Activated T-helper 1 cell treated with anti-CD3 and anti-CD28 coated beads, Interleukin-12 subunit alpha, Interleukin-12 subunit beta, Interleukin-2, Interleukin-4 antibody, amounts not matched to agents 30 ng/mL and 10 ng/mL and 1 ng/mL, durations not matched to agents 14 hours and 24 hours and 36 hours (primary cell): ENCODE results near the gene TBC1D5. TPM values are rescaled to one million over a fixed set of nuclear protein-coding genes. Genes with fewer than 3 reads are reported as not detected.
"Not testable (repeated sequence)": the region's sequence is repeated elsewhere in the genome, so short reads cannot be mapped to it uniquely, and the experiment has no call there.

Source experiments
- DNase-seq: peaks from one replicate; pipeline ENCODE4 v3.0.0; 2021; ENCODE audit warnings: low spot score
- H3K27ac Mint-ChIP-seq: one replicate; pipeline ENCODE4 v1.8.0; 2021; ENCODE audit warnings: mild to moderate bottlenecking, mixed read lengths
- H3K27me3 Mint-ChIP-seq: one replicate; pipeline ENCODE4 v1.8.0; 2022; ENCODE audit warnings: mild to moderate bottlenecking, moderate library complexity, mixed read lengths; ENCODE audit not compliant: insufficient read depth
- H3K36me3 Mint-ChIP-seq: one replicate; pipeline ENCODE4 v1.8.0; 2021; ENCODE audit warnings: low read depth, mixed read lengths
- H3K4me1 Mint-ChIP-seq: one replicate; pipeline ENCODE4 v1.8.0; 2021; ENCODE audit warnings: low read depth, mixed read lengths
- H3K4me3 Mint-ChIP-seq: one replicate; pipeline ENCODE4 v1.8.0; 2021; ENCODE audit warnings: mild to moderate bottlenecking, moderate library complexity, mixed read lengths
- H3K9me3 Mint-ChIP-seq: one replicate; pipeline ENCODE4 v1.8.0; 2021; ENCODE audit warnings: mixed read lengths
- intact Hi-C: fragments of 100-400 bp; cut with micrococcal nuclease; formaldehyde crosslinking; loops from one replicate; pipeline ENCODE4 v1.15.1; 2024
- total RNA-seq: library from RNA; stranded (reverse); gene quantifications from 2 replicates; pipeline ENCODE4 v1.2.3, GENCODE V29; 2022

Gene TBC1D5
- total RNA-seq, 1 donor from 2014 or later = 31.4 TPM

DNA sequence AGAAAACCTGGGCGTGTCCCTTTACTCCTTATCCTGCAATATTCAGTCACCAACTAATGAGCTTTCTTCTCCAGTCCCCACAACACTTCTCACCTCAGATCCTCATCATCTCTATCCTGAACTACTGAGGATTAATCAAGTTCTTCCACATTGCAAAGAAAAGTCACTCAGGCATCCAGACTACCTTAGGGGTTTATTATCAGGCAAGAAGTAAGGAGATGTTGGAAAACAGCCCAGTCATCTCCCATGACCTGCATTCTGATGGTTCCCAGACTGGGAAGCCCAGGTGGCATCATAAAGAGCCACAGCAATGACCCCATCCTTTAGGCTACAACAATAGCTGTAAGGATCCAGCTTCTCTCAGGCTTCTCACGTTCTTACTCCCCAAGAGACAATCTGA, 3.5 kb upstream of the TBC1D5 start:
- Mint-ChIP-seq H3K4me1 (peaks cover 53% of the 10 kb centered on the region), H3K27me3 (peaks cover 2% of the 10 kb centered on the region), H3K27ac (no peak overlapping the region), H3K4me3 (no peak overlapping the region), H3K36me3 (peaks cover 2% of the 10 kb centered on the region), H3K9me3 (no peaks in the 10 kb centered on the region)
- intact Hi-C loops = loop anchor here (10.0 kb wide), 2 partner anchors 721 to 1481 kb away; partner anchors contain the start of genes DPH3 and OXNAD1
- no peak for DNase-seq

DNA sequence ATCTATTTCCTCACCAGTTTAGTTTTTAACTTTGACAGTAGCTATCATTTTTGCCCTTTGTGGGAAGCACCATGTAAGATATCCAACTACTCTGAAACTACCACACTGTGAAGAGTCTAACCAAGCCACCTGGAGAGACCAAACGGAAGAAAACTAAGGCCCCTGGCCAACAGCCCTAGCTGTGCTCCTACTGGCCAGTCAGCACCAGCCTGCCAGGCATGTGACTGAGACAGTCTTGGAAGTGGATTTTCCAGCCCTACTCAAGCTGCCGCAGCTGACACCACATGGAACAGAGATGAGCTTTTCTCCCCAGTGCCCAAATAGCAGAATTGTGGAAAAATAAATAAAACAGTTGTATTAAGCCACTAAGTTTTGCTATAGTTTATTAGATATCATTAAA, 2.9 kb upstream of the TBC1D5 start:
- H3K4me3 Mint-ChIP-seq = no peak overlapping the region
- peaks cover 3% of the 10 kb centered on the region for H3K36me3 Mint-ChIP-seq
- H3K4me1 Mint-ChIP-seq = peaks cover 59% of the 10 kb centered on the region
- H3K27me3 Mint-ChIP-seq = peaks cover 2% of the 10 kb centered on the region
- H3K27ac Mint-ChIP-seq = no peak overlapping the region
- DNase-seq = no peak
- H3K9me3 Mint-ChIP-seq = no peaks in the 10 kb centered on the region
- intact Hi-C loops = loop anchor here (10.0 kb wide), 2 partner anchors 720 to 1480 kb away; partner anchors contain the start of genes DPH3 and OXNAD1

DNA sequence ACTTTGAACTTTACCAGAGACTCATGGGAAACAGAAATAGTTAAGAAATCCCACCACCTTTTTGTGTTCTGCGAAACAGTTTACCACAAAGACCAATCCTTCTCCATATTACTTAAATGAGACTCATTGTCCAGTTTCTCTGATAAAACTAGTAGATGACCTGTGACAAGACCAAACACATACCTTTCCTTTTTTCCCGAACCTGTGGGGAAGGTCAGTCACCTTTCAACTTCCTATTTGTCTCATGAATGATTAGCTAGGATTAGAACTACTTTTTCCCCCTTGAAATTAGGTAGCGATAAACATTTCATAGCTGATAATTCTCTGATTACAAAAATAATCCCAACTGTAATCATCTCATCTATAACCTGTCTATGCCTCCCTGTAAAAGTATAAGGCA, 2.3 kb upstream of the TBC1D5 start:
- Mint-ChIP-seq H3K4me3 (peak overlapping the region; percentile 35), H3K9me3 (no peaks in the 10 kb centered on the region), H3K4me1 (peaks cover 55% of the 10 kb centered on the region), H3K27me3 (peaks cover 2% of the 10 kb centered on the region), H3K36me3 (peaks cover 3% of the 10 kb centered on the region), H3K27ac (no peak overlapping the region)
- no peak for DNase-seq
- intact Hi-C loops = loop anchor here (5.0 to 10.0 kb wide), 6 partner anchors 167 to 1480 kb away; partner anchors contain the start of genes DPH3 and OXNAD1

DNA sequence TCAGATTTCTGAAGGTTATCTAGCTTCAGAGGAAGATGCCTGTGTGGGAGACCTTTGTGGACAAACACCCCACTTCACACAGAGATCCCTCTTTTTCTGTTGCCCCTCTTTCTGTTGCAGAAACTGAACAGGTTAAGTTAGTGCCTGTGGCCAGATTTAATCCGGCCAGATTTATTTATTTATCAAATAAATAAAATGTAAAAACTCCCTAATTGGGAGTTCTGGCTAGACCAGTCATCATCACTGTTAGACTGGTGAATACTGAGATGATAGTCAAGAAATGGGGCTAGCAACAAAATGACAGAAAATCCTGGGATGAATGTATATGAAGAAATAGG, 1.2 kb upstream of the TBC1D5 start:
- peaks cover 2% of the 10 kb centered on the region for H3K27me3 Mint-ChIP-seq
- intact Hi-C loops = loop anchor here (2.0 to 10.0 kb wide), 12 partner anchors 65 to 1885 kb away; partner anchors contain the start of genes DPH3, OXNAD1 and RFTN1
- peak overlapping the region; percentile 87 for H3K27ac Mint-ChIP-seq
- peaks cover 9% of the 10 kb centered on the region for H3K36me3 Mint-ChIP-seq
- peak overlapping the region; percentile 92 for H3K4me3 Mint-ChIP-seq
- H3K9me3 Mint-ChIP-seq = no peaks in the 10 kb centered on the region
- H3K4me1 Mint-ChIP-seq = peaks cover 55% of the 10 kb centered on the region
- no peak for DNase-seq

DNA sequence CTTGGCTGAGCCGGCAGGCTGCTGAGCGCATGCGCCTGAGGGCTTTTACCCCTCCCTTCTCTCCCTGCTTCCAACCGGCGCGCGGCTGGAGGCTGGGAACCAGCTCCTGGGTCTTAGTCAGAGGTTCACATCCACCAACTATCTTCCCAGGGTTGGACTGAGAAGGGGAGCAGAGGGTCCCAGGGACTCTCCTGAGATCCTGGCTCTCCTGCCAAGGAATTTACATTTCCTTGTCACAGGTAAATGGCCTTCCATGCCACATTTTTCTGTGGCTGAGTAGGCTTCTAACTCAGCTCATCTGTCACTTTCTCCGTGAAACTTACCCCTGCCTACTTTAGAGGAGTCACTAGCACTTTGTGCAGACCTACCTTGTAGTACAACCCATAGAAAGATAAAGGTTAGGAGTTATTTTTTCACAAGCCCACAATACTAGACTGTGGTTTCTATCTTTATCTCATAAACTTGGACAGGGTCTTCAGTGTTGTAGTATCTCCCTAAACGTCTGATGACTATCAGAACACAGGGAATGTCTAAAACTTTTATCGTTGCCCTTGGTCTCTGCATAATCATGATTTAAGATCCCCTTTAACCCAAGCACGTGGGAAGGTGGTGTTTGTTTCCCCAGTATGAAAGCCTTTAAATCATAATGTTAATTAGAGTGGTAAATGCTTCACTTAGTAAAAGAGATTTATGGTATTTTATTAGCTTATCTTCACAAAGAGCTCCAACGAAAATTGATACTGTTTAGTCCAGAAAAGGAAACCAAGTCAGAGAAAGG, 638 bp upstream of the TBC1D5 start:
- Mint-ChIP-seq H3K9me3 (no peaks in the 10 kb centered on the region), H3K36me3 (peaks cover 9% of the 10 kb centered on the region), H3K27me3 (peaks cover 2% of the 10 kb centered on the region), H3K4me1 (peaks cover 55% of the 10 kb centered on the region), H3K27ac (peak overlapping the region; percentile 97), H3K4me3 (peak overlapping the region; percentile 92)
- intact Hi-C loops = loop anchor here (1.0 to 10.0 kb wide), 15 partner anchors 31 to 1884 kb away; partner anchors contain the start of genes DPH3, OXNAD1 and RFTN1
- no peak for DNase-seq

DNA sequence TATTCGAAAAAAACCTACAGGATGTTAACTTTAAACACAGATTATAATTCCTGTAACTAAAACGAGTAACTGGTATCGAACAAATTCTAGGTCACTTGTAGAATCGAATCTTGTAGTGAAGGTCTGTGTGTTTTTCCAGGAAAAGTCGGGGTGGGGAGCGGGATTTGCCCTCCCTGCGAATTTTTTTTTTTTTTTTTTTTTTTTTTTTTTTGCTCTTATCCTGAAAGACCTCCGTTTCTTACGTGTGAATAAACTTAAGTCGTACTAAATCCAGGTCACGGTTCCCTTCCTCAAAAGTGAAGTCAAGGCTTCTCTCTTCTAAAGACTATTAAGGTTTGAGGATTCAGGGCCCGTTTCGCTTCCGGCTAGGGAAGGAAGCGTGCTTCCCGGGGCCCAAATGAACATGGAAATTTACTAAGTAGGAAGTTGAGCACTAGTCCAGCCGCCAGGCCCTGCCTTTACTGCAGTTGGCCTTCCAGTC, 770 bp downstream of the TBC1D5 start:
- Mint-ChIP-seq H3K4me1 (peaks cover 55% of the 10 kb centered on the region), H3K4me3 (peak overlapping the region; percentile 92), H3K36me3 (peaks cover 13% of the 10 kb centered on the region), H3K27me3 (peaks cover 2% of the 10 kb centered on the region), H3K27ac (peak overlapping the region; percentile 82), H3K9me3 (no peaks in the 10 kb centered on the region)
- intact Hi-C loops = loop anchor here (1.0 to 10.0 kb wide), 15 partner anchors 33 to 1883 kb away; partner anchors contain the start of genes DPH3, OXNAD1 and RFTN1
- no peak for DNase-seq

DNA sequence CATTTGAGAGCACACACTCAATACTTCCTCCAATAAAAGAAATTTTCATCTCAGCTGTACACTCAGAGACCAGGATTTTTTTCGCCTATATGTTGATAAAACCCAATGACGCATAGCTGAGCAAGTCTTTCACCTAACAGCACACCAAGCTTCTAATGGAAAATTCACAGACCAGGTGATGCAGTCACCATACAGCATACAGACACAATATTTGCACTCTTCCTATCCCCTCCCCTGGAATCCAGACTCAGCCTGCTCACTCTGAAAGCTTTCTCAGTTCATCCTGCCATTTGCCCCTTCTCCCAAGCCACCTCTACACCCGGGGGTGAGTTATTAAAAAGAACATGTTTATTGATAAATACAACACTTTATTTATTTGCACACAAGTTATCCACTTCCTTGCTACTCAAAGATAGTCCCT, 1.7 kb downstream of the TBC1D5 start:
- Mint-ChIP-seq H3K4me1 (peaks cover 55% of the 10 kb centered on the region), H3K9me3 (no peaks in the 10 kb centered on the region), H3K27me3 (peaks cover 2% of the 10 kb centered on the region), H3K27ac (peak overlapping the region; percentile 82), H3K4me3 (peak overlapping the region; percentile 92), H3K36me3 (peaks cover 13% of the 10 kb centered on the region)
- DNase-seq = no peak
- intact Hi-C loops = loop anchor here (5.0 to 10.0 kb wide), 6 partner anchors 163 to 1476 kb away; partner anchors contain the start of genes DPH3 and OXNAD1

DNA sequence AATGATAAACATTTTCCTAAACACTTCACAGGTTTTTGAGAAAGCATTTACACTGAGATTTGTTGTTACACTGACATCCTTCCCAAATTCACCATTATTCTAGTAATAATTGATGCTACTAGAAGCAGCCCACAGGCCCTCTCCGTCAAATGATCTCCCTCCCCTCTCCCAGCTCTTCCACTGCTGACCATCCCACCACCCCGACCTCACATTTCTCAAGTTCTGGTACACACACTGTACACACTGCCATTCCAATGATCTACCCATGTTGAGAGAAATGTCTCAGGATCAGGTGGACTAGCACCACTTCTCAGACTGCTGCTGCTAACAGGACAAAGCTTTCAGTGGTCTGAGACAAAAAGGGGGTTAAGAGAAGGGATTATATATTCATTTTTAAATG, 3.5 kb downstream of the TBC1D5 start:
- H3K4me1 Mint-ChIP-seq = peaks cover 46% of the 10 kb centered on the region
- no peaks in the 10 kb centered on the region for H3K9me3 Mint-ChIP-seq
- no peaks in the 10 kb centered on the region for H3K27me3 Mint-ChIP-seq
- H3K4me3 Mint-ChIP-seq = no peak overlapping the region
- no peak for DNase-seq
- no peak overlapping the region for H3K27ac Mint-ChIP-seq
- intact Hi-C loops = no loop called here
- peaks cover 13% of the 10 kb centered on the region for H3K36me3 Mint-ChIP-seq

DNA sequence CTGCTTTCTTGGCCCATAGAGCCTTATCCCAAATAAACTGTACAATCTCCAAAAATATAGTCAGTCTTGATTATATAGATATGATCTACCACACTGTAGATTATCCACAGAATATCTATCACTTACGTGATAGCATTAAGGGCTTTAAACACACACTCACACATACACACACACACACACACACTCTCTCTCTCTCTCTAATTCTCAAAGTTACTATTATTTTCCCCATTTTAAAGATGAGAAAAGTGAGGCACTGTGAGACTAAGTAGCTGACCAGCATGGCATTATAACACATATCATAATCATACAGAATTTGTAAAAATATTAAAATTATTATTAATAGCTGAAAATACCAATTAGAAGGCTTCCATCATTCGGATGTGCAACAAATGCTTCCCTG, 4.2 kb downstream of the TBC1D5 start:
- no peak for DNase-seq
- no peak overlapping the region for H3K4me3 Mint-ChIP-seq
- no peaks in the 10 kb centered on the region for H3K27me3 Mint-ChIP-seq
- no peak overlapping the region for H3K27ac Mint-ChIP-seq
- peaks cover 44% of the 10 kb centered on the region for H3K4me1 Mint-ChIP-seq
- H3K9me3 Mint-ChIP-seq = no peaks in the 10 kb centered on the region
- H3K36me3 Mint-ChIP-seq = peaks cover 13% of the 10 kb centered on the region
- intact Hi-C loops = no loop called here

DNA sequence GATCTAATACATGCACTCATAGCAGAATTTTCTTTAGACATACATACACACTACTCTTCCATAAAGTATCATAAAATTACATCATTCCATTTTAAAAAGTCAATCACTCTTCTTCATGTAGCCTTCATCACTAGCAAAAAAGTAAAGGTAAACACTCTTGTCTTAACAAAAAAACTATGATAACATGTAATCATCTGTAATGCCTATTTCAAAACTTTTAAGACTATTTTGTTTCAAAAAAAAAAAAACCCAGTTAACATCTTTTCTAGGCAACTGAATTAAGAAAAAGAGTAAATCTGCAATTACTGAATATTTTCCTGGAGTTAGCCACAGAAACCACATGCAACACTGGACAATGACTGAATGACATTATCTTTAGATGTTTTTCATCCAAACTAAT, 4.8 kb downstream of the TBC1D5 start:
- H3K27ac Mint-ChIP-seq = no peak overlapping the region
- no peaks in the 10 kb centered on the region for H3K9me3 Mint-ChIP-seq
- no peak for DNase-seq
- intact Hi-C loops = no loop called here
- no peak overlapping the region for H3K4me3 Mint-ChIP-seq
- H3K27me3 Mint-ChIP-seq = no peaks in the 10 kb centered on the region
- H3K4me1 Mint-ChIP-seq = peaks cover 47% of the 10 kb centered on the region
- peaks cover 16% of the 10 kb centered on the region for H3K36me3 Mint-ChIP-seq

DNA sequence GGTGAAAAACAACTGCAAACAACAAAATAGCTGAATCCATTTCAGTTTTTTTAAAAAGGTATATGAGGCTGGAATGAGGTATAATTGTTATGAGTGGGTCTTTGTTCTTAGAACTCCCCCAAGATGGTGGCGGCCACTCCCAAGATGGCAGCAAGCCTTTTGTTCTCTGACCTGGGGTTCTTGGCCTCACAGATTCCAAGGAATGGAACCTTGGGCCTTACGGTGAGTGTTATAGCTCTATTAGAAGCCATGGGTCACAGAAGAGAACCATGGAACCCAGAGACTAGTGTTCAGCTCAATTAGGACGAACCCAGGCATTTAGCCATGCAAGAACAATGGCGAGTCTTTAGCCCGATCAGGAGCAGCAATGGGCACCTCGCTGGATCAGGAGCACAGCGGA, 7.1 kb downstream of the TBC1D5 start:
- H3K27me3 Mint-ChIP-seq, intact Hi-C loops, H3K9me3 Mint-ChIP-seq, DNase-seq, H3K27ac Mint-ChIP-seq, H3K4me3 Mint-ChIP-seq: not testable (repeated sequence)
- peaks cover 49% of the 10 kb centered on the region for H3K4me1 Mint-ChIP-seq
- H3K36me3 Mint-ChIP-seq = peaks cover 20% of the 10 kb centered on the region

DNA sequence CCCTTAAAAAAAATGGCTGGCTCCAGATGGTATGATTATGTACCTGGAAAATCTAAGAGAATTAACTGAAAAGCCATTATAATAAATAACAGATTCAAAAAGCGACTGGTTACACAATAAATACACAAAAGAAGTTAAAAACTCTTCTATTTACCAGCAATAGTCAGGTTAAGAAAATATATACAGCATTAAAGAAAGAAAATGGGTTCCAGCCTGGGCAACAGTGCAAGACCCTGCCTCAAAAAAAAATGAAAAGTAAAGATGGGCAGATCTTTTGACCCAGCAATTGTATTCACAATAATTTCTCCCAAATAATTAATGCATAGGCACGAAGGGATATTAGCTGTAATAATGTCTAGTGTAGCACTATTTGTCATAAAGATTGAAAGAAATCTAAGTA, 8.7 kb downstream of the TBC1D5 start:
- Mint-ChIP-seq H3K4me3 (no peak overlapping the region), H3K27ac (no peak overlapping the region), H3K4me1 (peaks cover 42% of the 10 kb centered on the region), H3K36me3 (peaks cover 16% of the 10 kb centered on the region), H3K9me3 (no peaks in the 10 kb centered on the region), H3K27me3 (no peaks in the 10 kb centered on the region)
- DNase-seq = no peak
- intact Hi-C loops = no loop called here

DNA sequence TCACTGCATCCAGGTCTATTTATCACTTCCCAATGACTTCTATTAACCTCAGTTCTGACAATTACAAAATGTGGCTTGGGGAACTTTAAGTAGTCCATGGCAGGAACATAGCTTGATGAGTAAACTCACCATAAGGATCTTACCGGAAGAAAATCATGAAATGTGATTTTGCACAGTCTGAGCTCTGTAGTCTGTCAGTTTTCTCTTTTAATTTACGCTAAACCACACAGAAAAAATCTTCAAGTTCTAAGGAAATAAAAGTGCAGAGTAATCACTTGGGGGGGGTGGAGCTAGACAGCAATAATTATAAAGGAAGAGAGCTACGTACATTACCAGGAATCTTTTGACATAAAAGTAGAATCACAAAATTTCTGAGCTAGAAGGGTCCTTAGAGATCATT, 9.2 kb downstream of the TBC1D5 start:
- H3K27ac Mint-ChIP-seq = no peak overlapping the region
- intact Hi-C loops = no loop called here

More for the DNA sequence above, 9.2 kb downstream of the TBC1D5 start:
- peaks cover 18% of the 10 kb centered on the region for H3K36me3 Mint-ChIP-seq
- H3K4me3 Mint-ChIP-seq = no peak overlapping the region
- no peaks in the 10 kb centered on the region for H3K27me3 Mint-ChIP-seq
- H3K9me3 Mint-ChIP-seq = no peaks in the 10 kb centered on the region
- DNase-seq = no peak
- peaks cover 41% of the 10 kb centered on the region for H3K4me1 Mint-ChIP-seq
